ENCODE results near the gene CYTH1.

DNA sequence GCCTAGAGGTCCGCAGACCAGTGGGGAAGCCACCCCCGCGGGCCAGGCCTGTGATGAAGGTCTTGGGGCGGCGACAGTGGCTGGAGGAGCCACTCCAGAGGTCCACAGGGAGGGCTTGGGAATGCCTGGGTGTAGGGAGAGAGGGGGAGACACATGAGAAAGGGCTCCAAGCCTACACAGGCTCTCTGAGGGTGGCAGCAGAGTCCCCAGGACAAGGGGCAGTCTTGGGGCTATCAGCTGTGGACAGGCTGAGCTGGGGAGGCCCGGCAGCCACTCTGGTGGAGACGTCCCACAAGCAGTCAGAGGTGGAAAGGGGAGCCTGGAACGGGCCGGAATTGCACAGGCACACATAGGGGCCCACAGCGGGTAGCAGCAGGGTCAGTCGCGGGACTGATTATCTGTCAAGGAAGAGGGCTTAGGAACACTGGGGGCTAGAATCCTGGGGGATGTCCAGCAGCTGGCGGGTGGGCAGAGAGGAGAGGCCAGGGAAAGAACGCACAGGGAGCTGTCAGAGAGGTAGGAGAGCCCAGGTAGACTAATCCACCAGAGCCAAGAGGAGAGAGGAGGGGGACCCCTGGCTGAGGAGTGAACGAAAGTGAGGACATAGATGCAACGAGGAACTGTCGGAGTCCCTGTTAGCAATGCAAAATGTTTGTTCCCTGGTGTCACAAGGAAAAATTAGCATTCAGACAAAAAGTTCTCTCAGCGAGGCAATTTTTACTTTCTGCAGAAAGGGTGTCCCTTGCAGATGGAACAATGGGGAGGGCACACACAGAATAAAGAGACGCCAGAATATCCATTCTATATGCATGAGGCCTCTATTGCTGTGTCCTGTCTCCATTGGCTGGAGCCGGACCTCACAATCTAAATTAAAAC, 111.0 kb downstream of the CYTH1 start:
- TF ChIP-seq CTCF (IDR thresholded peaks at IDR 0.05; ENCODE audit: poor library complexity, severe bottlenecking) (no peak), POLR2AphosphoS5 (IDR thresholded peaks at IDR 0.05) (no peak)

All from neural cell (in vitro differentiated cells).